Activated CD4-positive, alpha-beta T cell treated with anti-CD3 and anti-CD28 coated beads for 24 hours (primary cell): Measurements from ENCODE around the gene TRNAU1AP.
"Not testable (repeated sequence)": the region's sequence is repeated elsewhere in the genome, so short reads cannot be mapped to it uniquely, and the experiment has no call there.

Source experiments
- DNase-seq, 2 donors: peaks; one replicate each; pipeline ENCODE4 v3.0.0-alpha.2; 2020; ENCODE audit warnings: low read depth in 2 of 2

The TRNAU1AP gene

DNA sequence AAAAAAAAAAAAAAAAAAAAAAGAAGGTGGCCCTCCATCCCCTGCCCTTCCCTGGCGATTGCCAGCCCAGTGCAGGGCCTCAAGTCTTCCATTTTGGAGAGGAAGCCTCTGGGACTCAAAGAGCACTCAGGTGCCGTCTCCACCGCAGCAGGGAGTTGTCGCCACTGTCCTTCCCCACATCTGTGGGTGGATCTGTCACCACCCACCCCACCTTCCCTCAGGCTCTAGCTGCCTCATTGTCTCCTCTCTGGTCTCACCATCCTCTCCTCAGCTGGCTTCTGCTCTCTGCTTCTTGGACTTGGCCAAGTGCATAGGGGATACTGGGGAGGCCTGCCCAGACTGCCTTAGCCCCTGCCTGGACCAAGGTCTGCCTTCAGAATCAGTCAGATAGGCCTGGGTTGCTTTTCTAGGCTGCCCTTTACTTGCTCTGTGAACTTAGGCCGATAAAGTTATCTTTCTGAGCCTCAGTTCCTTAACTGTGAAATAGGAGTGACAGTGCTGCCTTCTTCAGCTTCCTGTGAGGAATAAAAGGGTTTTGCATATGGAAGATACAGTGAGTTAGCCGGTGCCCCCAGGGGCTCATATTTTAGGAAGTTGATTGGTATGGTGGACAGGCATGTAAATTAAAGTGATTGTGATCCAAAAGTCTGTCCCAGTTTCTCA is 31.3 kb upstream of the TRNAU1AP start:
- no peak for DNase-seq

DNA sequence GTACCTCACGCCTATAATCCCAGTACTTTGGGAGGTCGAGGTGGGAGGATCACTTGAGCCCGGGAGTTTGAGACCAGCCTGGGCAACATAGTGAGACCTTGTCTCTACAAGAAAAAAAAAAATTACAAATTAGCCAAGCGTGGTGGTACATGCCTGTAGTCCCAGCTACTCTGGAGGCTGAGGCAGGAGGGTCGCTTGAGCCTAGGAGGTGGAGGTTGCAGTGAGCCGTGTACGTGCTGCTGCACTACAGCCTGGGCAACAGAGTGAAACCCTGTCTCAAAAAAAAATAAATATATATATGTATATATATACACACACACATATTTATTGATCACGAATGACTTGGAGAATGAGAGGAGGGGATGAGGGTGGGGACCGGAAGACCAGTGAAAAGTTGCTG is 30.3 kb upstream of the TRNAU1AP start:
- DNase-seq = not testable (repeated sequence)

DNA sequence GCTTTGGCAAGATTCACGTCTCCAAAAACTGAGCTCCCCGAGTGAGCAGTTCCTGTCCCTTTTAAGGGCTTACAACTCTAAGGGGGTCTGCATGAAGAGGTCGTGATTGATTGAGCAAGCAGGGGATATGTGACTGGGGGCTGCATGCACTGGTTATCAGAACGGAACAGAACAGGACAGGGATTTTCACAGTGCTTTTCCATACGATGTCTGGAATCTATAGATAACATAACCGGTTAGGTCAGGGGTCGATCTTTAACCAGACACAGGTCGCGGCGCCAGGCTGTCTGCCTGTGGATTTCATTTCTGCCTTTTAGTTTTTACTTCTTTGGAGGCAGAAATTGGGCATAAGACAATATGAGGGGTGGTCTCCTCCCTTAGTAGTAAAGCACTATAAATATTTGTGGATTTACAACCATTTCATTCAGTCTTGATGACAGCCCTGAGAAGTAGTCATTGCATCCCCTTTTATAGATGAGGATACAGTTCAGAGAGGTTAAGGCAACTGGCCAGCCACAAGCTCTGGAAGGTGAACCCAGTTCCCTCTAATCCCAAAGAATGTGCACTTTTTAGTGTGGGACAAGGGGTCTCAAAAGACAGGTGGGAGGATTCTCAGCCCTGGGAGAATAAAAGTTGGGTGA is 27.8 kb upstream of the TRNAU1AP start:
- DNase-seq = not testable (repeated sequence)

DNA sequence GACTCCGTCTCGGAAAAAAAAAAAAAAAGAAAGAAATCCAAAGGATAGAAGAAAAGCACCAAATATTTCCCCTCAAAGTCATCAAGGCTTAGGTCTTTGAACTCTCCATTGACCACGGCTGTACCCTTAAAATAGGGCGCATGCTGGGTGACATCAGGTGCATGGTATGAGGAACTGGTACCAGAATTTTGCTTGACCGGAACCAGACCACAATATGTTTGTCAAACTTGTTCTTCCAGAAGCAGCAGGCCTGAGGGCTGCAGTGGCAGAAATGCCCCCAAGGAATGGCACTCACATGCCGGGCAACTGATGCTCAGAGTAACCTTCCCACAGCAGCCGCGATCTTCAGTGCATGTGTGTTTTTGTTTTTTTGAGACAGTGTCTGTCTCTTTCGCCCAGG is 26.0 kb upstream of the TRNAU1AP start:
- DNase-seq = no peak

DNA sequence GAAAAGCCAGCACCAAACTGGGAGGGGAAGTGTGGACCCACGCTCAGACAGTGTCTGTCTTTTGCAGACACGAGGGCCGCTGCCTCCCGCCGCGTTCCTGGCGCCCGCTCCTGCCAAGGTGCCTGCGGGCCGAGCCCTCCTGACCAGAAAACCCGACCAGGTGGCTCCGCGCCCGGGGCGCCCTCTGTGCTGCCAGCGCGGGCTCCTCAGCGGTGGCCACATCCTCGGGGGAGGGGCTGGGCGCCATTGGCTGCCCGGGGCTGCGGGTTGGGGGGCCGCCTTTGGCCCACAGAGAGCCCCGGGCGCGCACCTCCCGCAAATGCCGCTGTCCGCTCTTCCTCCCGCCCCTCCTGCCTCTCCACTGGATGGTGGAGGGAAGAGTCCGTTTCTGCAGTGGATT is 22.4 kb upstream of the TRNAU1AP start:
- no peak for DNase-seq

DNA sequence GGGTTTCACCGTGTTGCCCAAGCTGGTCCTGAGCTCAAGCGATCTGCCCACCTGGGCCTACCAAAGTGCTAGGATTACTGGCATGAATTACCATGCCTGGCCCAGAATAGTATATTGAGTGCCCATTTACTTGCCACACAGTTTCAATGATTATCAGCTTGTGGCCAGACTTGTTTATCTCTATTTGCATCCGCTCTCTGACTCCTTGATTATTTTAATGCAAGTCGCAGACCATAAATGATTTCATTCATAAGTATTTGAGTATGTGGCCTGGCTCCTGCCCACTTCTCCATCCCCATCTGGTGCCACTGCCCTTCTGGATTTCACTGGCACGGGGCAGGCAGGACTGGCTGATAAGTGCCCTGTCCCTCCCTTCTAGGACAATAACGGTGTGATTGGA is 18.2 kb upstream of the TRNAU1AP start:
- DNase-seq = no peak

DNA sequence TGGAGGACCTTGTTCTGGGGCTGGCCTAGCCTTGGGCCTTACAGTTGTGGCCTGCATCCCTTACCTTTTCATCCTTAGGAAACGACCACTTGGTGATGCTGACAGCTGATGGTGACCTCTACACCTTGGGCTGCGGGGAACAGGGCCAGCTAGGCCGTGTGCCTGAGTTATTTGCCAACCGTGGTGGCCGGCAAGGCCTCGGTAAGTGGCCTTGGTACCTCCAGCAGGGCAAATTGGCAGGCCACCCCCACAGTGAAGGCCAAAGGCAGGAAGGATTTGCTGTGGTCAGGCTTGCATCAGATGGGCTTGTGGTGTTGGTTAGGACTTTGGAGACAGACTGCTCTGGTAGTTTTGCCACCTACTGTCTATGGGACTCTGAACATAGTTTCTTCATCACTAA is 17.7 kb upstream of the TRNAU1AP start:
- DNase-seq = no peak

DNA sequence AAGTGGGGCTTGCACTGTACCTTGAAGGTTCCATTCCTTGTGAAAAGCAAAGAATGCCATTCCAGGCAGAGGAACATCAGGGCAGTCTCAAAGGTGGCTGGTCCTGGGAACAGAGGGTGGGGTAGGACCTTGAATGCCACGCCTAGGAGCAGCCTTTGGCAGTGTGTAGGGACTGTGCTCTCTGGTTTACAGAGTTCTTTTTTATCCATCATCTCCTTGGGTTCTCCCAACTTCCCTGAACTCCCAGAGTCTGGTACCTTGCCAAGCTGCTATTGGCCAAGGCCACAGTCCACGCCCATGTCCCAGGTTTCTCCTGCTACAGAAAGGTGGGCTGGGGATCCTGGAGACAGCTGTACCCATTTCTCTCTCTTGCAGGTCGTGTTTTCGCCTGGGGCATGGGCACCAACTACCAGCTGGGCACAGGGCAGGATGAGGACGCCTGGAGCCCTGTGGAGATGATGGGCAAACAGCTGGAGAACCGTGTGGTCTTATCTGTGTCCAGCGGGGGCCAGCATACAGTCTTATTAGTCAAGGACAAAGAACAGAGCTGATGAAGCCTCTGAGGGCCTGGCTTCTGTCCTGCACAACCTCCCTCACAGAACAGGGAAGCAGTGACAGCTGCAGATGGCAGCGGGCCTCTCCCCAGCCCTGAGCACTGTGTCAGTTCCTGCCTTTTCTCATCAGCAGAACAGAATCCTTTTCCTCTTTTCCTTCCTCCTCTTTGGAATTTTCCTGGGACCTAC is 15.3 kb upstream of the TRNAU1AP start:
- DNase-seq = no peak

DNA sequence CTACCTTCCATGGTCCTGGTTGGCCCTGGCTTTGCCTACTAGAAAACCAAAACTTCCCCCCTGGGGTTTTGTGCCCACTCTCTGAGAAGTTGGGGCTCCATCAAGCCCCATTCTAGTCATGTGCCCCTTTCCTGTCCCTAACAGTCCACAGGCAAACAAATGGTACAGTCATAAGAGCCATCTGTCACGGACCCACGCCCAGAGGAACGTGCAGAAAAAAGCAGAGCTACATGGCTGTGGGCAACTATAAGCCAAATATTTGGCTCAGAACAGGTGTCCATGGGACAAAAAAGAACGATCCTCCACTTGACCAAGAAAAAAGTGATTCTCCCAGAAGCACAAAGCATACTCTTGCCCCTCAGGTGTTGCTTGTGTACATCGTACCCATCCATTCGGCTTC is 14.6 kb upstream of the TRNAU1AP start:
- no peak for DNase-seq

DNA sequence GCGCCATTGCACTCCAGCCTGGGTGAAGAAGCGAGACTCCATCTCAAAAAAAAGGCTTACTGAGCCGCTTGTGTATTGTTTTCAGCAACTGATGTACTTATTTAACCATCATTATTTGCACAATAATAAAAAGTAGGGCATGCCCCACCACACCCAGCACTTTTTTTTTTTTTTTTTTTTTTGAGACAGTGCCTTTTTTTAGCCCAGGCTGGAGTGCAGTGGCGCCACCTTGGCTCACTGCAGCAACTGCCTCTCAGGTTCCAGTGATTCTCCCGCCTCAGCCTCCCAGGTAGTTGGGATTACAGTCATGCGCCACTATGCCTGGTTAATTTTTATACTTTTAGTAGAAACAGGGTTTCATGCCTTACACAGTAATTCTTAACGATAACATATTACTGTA is 12.2 kb upstream of the TRNAU1AP start:
- no peak for DNase-seq

DNA sequence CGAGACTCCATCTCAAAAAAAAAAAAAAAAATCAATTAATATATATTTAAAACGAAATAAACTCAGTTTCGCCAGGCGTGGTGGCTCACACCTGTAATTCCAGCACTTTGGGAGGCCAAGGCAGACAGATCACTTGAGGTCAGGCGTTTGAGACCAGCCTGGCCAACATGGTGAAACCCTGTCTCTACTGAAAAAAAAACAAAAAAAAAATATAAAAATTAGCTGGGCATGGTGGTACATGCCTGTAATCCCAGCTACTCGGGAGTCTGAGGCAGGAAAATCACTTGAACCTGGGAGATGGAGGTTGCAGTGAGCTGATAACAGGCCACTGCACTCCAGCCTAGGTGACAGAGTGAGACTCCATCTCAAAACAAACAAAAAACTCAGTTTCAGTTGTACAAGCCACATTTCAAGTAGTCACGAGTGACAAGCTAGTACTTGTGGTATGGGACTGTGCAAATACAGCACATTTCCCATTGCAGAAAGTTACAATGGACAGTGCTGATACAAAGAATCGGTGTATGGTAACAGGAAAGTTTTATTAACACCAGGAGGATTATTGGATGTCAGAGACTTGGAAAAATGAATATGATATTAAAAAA is 11.4 kb upstream of the TRNAU1AP start:
- not testable (repeated sequence) for DNase-seq

DNA sequence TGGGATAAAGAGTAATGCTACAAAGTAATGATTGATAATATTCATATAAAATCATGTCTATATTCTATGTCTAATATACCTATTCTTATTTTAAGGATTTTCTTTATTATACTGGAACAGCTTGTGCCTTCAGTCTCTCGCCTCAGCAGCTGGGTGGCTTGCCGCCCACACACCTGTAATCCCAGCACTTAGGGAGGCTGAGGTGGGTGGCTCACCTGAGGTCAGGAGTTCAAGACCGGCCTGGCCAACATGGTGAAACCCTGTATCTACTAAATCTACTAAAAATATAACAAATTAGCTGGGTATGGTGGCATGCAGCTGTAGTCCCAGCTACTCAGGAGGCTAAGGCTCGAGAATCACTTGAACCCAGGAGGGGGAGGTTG is 7.6 kb upstream of the TRNAU1AP start:
- DNase-seq = no peak

DNA sequence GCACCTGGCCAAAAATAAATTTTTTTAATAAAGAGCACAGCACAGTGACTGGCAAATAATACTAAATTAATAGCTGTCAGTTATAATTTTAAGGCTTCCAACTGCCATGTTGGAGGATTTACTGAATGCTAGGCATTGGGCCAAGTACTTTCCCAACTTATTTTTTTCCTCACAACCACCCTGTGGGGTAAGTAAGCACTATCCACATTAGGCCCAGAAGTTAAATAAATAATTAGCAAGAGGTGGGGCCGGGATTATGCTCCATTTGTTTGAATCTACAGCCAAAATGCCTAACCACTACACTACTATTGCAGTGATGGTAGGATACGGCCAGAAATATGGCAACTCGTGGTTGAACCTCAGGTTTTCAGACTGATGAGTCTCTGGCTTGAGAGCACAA is 4.6 kb upstream of the TRNAU1AP start:
- no peak for DNase-seq

DNA sequence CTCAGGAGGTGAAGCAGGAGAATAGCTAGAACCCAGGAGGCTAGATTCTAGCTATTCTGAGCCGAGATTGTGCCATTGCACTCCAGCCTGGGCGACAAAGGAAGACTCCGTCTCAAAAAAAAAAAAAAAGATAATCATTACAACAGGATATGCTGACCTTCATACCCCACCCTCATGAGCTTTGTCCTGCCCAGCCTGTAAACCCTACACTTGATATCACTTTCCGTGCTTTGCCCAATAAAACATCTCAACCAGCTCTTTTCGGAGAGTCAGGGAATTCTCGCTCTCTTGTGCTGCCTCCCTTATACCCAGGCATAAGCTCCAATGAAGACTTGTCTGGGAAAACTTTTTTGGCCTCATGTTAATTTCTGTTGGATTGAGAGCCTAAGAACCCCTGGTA is 1.5 kb upstream of the TRNAU1AP start:
- no peak for DNase-seq

DNA sequence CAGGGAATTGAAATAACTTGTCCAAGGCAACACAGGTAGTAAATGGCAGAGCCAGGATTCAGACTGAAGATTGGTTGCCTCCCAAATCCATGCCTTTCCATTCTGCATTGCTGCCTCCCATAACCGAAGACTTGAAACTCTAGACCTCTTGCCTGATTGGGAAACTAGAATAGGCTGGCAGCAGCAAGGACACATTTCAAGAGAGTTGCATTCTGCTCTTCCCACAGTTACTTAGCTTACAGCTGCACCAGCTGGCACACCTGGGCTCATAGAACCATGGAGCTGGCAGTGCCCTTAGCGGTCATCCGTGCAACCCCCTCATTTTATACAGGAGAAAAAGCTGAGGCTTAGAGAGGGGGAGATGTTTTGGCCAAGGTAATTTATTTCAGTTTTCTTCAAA is 8.0 kb downstream of the TRNAU1AP start:
- DNase-seq = no peak

DNA sequence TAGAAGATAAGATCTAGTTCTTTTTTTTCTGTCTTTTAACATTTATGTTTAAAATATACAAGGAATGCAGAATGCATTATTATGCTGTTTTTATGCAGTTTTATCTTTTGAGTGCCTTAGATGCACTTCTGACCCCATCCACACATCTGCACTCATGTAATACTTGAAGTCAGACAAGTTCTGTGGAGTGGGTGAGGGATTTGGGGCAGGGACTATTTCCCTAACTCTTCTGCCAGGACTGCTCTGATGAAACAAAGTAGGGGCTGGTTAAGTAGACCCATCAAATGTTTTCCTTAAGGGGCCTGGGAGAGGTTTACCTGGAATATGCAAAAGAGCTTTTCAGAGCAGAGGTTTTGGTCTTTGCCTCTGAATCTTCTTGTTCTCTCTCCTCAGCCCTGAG is 11.4 kb downstream of the TRNAU1AP start:
- no peak for DNase-seq

DNA sequence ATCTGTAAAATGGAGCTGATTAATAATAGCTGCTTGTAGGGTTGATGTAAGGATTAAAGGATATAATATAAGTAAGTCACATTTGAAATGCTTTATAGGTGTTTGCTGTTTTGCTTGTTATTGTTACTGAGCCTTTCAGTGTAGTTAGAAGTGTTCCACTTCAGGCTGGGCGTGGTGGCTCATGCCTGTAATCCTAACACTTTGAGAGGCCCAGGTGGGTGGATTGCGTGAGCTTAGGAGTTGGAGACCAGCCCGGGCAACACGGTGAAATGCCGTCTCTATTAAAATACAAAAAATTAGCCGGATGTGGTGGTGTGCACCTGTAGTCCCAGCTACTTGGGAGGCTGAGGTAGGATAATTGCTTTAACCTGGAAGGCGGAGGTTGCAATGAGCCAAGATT is 12.2 kb downstream of the TRNAU1AP start:
- no peak for DNase-seq

DNA sequence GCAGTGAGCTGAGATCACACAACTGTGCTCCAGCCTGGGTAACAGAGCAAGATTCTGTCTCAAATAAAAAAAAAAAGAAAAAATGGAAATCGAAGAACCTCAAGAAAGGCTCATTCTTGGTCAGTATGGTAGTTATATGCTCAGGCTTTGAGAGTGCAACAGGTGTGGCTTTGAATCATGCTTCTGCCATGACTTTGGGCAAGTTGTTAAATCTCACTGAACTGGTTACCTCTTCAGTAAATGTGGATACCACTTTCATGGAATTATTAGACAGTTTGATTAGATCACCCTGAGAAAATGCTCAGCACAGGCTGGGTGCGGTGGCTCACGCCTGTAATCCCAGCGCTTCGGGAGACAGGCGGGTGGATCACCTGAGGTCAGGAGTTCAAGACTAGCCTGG is 12.8 kb downstream of the TRNAU1AP start:
- DNase-seq = no peak

DNA sequence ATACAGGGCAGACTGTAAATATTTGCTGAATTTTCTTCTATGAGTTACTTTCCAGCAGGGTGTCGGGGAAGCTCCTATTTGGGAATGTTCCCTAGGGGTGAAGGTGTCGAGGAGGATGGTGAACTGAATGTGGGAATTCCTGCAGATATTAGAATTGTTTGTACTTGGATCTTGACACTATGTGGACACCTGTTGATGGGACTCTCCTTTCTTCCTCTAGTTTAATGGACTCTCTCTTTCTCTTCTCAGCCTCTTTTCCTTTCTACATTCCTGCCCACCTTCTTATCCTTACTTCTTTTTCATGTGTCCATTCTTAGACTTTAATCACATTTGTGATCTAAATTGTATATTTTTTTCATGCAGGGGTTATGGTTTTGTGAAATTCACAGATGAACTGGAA is 14.0 kb downstream of the TRNAU1AP start:
- DNase-seq = no peak

DNA sequence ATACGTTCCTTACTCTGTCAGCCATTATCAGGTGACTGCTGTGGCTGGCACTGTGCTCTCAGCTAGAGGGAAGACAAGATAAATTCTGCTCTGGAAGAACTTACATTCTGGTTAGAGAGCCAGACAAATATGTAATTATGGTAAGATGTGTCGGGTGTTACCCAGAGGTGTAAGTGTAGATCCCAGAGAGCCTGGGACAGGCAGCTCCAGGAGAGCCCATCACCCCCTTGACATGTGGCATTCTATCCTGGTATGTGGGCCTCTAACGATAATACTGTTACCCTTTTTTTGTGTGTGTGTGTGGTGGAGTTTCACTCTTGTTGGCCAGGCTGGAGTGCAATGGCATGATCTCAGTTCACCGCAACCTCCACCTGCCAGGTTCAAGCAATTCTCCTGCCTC is 19.0 kb downstream of the TRNAU1AP start:
- DNase-seq = no peak

DNA sequence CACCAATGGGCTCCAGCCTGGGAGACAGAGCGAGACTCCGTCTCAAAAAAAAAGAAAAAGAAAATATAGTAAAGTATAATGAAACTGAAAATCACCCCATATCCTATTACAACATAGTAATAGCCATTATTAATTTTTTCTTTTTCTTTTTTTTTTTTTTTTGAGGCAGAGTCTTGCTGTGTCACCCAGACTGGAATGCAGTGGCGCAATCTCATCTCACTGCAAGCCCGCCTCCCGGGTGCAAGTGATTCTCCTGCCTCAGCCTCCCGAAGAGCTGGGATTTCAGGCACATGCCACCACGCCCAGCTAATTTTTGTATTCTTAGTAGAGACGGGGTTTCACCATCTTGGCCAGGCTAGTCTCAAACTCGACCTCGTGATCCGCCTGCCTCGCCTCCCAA is 20.0 kb downstream of the TRNAU1AP start:
- not testable (repeated sequence) for DNase-seq

DNA sequence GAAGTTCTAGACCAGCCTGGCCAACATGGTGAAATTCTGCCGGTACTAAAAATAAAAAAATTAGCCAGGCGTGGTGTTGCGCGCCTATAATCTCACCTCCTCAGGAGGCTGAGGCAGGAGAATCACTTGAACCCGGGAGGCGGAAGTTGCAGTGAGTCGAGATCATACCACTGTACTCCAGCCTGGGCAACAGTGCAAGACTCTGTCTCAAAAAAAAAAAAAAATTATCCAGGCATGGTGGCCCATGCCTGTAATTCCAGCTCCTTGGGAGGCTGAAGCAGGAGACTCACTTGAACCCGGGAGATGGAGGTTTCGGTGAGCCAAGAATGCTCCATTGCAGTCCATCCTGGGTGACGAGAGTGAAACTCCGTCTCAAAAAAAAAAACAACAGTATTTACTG is 20.7 kb downstream of the TRNAU1AP start:
- DNase-seq = no peak
